MM.1S (cell line): ENCODE results near the gene ZRANB1.

Source experiments
- DNase-seq: peaks from one replicate; pipeline ENCODE4 v3.0.0-alpha.2; 2015
- H2AFZ ChIP-seq: fragments of 300-600 bp; sonication (generic); 2 replicates; pipeline ENCODE4 v1.6.0; 2016; ENCODE audit warnings: antibody characterized with exemption, low read length
- H3F3A ChIP-seq: fragments of 300-600 bp; sonication (generic); 2 replicates; pipeline ENCODE4 v1.6.1; 2016; ENCODE audit warnings: mild to moderate bottlenecking, antibody characterized with exemption, low read length, moderate library complexity, mixed read lengths; ENCODE audit not compliant: insufficient read depth
- H3K27ac ChIP-seq: fragments of 300-600 bp; sonication (generic); 2 replicates; pipeline ENCODE4 v1.5.1; 2016; ENCODE audit warnings: mild to moderate bottlenecking, low read length
- H3K27me3 ChIP-seq: fragments of 300-600 bp; sonication (generic); replicated peaks from 2 replicates; pipeline ENCODE4 v1.6.0; 2016; ENCODE audit warnings: low read length; ENCODE audit not compliant: insufficient read depth
- H3K36me3 ChIP-seq: fragments of 300-600 bp; sonication (generic); replicated peaks from 2 replicates; pipeline ENCODE4 v1.6.1; 2016; ENCODE audit warnings: mild to moderate bottlenecking, low read length, mixed read lengths; ENCODE audit not compliant: insufficient read depth
- H3K4me1 ChIP-seq: fragments of 300-600 bp; sonication (generic); 2 replicates; pipeline ENCODE4 v1.6.1; 2016; ENCODE audit warnings: low read length, mixed read lengths
- H3K4me2 ChIP-seq: fragments of 300-600 bp; sonication (generic); 2 replicates; pipeline ENCODE4 v1.6.0; 2016; ENCODE audit warnings: low read depth, low read length
- H3K4me3 ChIP-seq: fragments of 300-600 bp; sonication (generic); 2 replicates; pipeline ENCODE4 v1.5.1; 2016; ENCODE audit warnings: low read length, mixed read lengths
- H3K79me2 ChIP-seq: fragments of 300-600 bp; sonication (generic); 2 replicates; pipeline ENCODE4 v1.6.1; 2016; ENCODE audit warnings: mixed run types, low read length, mixed read lengths
- H3K9ac ChIP-seq: fragments of 300-600 bp; sonication (generic); 2 replicates; pipeline ENCODE4 v1.6.1; 2016; ENCODE audit warnings: low read length, mixed read lengths
- H3K9me2 ChIP-seq: fragments of 300-600 bp; sonication (generic); replicated peaks from 2 replicates; pipeline ENCODE4 v1.6.1; 2016; ENCODE audit warnings: mild to moderate bottlenecking, low read length, mixed read lengths; ENCODE audit not compliant: insufficient read depth
- H3K9me3 ChIP-seq: fragments of 300-600 bp; sonication (generic); replicated peaks from 2 replicates; pipeline ENCODE4 v1.6.1; 2016; ENCODE audit warnings: mild to moderate bottlenecking, low read length, mixed read lengths; ENCODE audit not compliant: insufficient read depth
- H4K20me1 ChIP-seq: fragments of 300-600 bp; sonication (generic); 2 replicates; pipeline ENCODE4 v1.6.1; 2016; ENCODE audit warnings: mild to moderate bottlenecking, low read length, moderate library complexity, mixed read lengths; ENCODE audit not compliant: insufficient read depth
- CTCF ChIP-seq: fragments of 300-600 bp; sonication (generic); IDR thresholded peaks from 2 replicates; pipeline ENCODE4 v1.5.1; 2016; ENCODE audit warnings: antibody characterized with exemption, low read length, mixed read lengths
- EZH2 ChIP-seq: fragments of 300-600 bp; sonication (generic); optimal IDR thresholded peaks from 2 replicates; pipeline ENCODE3; 2017; ENCODE audit warnings: low read depth, mild to moderate bottlenecking, antibody characterized with exemption, low read length, mixed read lengths
- EZH2phosphoT487 ChIP-seq: fragments of 300-600 bp; sonication (generic); IDR thresholded peaks from 2 replicates; pipeline ENCODE4 v1.6.1; 2018; ENCODE audit warnings: antibody characterized with exemption, low read length

ZRANB1 gene

DNA sequence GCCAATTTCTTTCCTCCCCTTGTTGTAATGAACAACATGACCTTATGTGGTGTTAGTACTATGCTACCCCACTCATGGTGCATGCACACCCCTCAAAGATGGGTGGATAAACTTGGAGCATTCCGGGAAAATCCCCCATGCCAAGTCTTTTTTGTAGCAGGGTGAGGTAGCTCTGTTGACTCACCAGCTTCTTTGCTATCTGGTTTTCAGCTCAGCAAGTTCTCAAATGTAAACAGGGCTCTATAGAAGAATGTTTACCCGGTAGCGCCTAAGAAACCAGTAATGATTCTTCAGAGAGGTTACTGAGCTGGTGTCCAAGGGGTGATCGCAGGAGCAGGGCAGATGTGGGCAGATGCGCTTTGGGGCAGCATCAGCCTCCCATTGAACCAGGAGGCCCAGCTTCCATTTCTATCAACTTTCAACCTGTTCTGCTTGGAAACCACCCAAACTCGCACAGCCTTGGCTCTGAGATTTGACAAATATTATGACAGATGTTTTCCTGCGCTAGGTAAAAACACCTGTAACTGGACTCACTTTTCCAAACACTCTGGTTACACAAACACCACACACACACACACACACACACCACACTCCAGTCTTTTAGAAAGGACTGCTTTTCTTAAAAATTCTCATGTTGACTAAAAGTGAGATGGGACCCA, 87.8 kb downstream of the ZRANB1 start:
- Histone ChIP-seq H2AFZ (no peak overlapping the region), H4K20me1 (no peaks in the 10 kb centered on the region), H3F3A (no peaks in the 10 kb centered on the region), H3K9me2 (no peaks in the 10 kb centered on the region), H3K4me2 (no peak overlapping the region), H3K4me1 (no peaks in the 10 kb centered on the region), H3K36me3 (no peaks in the 10 kb centered on the region), H3K9ac (no peak overlapping the region), H3K79me2 (no peaks in the 10 kb centered on the region), H3K27me3 (peaks cover 97% of the 10 kb centered on the region), H3K4me3 (no peak overlapping the region), H3K9me3 (no peaks in the 10 kb centered on the region), H3K27ac (no peak overlapping the region)
- DNase-seq, result no peak
- TF ChIP-seq EZH2phosphoT487 (no peak), CTCF (no peak), EZH2 (no peak)

DNA sequence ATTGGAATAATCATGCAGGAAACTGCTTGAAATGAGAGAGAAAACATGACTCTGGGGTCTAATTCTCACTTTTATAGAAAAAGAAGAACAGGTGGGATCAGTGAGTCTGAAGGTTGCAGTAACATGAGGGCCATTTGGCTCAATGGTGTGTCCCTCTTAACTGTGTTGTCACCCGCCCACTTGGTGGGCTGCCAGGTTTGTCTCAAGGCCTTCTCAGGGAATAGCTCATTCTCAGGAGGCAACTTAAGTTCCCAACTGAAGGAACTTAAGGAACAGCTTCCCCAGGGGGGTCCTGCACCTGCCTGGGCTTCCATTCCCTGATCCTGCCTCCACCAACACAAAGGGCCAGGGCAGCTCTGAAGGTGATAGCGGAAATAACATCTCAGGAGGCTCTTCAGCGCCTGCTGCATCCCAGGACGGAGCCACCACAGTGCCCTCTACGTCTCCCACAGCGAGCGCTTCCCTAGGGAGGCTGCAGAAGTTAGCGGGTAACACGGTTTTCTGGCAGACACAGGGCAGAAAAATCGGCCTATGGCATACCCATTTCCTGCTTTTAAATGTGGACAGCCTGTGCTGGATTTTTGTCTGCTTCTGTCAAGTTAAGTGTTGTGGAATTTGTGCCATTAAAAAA, 88.8 kb downstream of the ZRANB1 start:
- H3K27me3 ChIP-seq, result peaks cover 97% of the 10 kb centered on the region
- no peaks in the 10 kb centered on the region for H3K9me3 ChIP-seq
- H4K20me1 ChIP-seq, result no peaks in the 10 kb centered on the region
- TF ChIP-seq CTCF, result no peak
- no peak for TF ChIP-seq EZH2phosphoT487
- no peak for TF ChIP-seq EZH2
- H3K27ac ChIP-seq, result no peak overlapping the region
- H3K36me3 ChIP-seq, result no peaks in the 10 kb centered on the region
- no peak overlapping the region for H2AFZ ChIP-seq
- H3K79me2 ChIP-seq, result no peaks in the 10 kb centered on the region
- no peak overlapping the region for H3K9ac ChIP-seq
- H3K9me2 ChIP-seq, result no peaks in the 10 kb centered on the region
- H3K4me3 ChIP-seq, result no peak overlapping the region
- H3F3A ChIP-seq, result no peaks in the 10 kb centered on the region
- no peak for DNase-seq
- H3K4me2 ChIP-seq, result no peak overlapping the region
- H3K4me1 ChIP-seq, result no peaks in the 10 kb centered on the region

DNA sequence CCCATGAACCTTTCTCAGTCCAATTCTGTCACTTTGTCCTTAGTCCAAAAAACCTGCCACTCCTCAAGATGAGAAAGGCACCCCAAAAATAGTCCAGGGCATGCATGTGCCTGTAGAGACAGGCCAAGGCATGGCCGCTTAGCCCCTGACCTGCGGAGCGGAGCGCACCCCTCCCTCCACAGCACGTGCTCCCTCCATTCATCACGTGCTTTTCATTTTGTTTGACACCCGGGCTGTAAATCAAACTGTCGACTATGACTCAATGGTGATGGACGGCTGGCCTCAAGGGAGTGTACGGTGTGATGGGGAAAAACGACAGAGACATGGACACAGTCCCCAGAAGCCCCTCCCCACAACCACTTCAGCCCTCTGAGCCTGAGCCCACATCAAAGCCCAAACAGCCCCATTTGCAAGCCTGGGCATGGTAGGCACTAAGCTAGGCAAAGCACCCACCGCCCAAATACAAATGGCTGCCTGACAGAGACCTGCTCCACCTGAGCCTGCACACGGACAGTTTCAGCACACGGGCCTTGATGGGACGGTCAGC, 90.6 kb downstream of the ZRANB1 start:
- Histone ChIP-seq H3K27me3 (peaks cover 97% of the 10 kb centered on the region), H3K9ac (no peak overlapping the region), H2AFZ (no peak overlapping the region), H3K9me3 (no peaks in the 10 kb centered on the region), H3K9me2 (no peaks in the 10 kb centered on the region), H3K36me3 (no peaks in the 10 kb centered on the region), H4K20me1 (no peaks in the 10 kb centered on the region), H3K4me1 (no peaks in the 10 kb centered on the region), H3F3A (no peaks in the 10 kb centered on the region), H3K79me2 (no peaks in the 10 kb centered on the region), H3K4me3 (no peak overlapping the region), H3K27ac (no peak overlapping the region), H3K4me2 (no peak overlapping the region)
- TF ChIP-seq EZH2 (no peak), EZH2phosphoT487 (no peak), CTCF (no peak)
- no peak for DNase-seq
